T47D (cell line): ENCODE results near the gene BRD9.
"Not testable (repeated sequence)": the region's sequence is repeated elsewhere in the genome, so short reads cannot be mapped to it uniquely, and the experiment has no call there.

Source experiments
- DNase-seq, 2 experiments: peaks; one replicate each; pipeline versions ENCODE4 v3.0.0 to v3.0.0-alpha.2; 2011 to 2012; ENCODE audit warnings: low read depth in 1 of 2, low spot score in 1 of 2
- JUND ChIP-seq: IDR thresholded peaks from 2 replicates; pipeline ENCODE4 v1.6.1; 2012; ENCODE audit warnings: low read depth
- in situ Hi-C: cut with HindIII; loops from 2 replicates; pipeline ENCODE4 v1.10.0; 2016; ENCODE audit warnings: low sequenced_read_pairs, low pct_unique_long_range_greater_than_20kb

BRD9 gene

GRCh38 chr5:843371-843770, 49.2 kb downstream of the BRD9 start:
- in situ Hi-C loops, DNase-seq: not testable (repeated sequence)

- in situ Hi-C loops, DNase-seq: not testable (repeated sequence)
These were observed 50.0 kb downstream of the BRD9 start for GRCh38 chr5:842402-843221.

GRCh38 chr5:841531-842401, 50.8 kb downstream of the BRD9 start:
- DNase-seq, in situ Hi-C loops: not testable (repeated sequence)

GRCh38 chr5:840974-841435, 51.6 kb downstream of the BRD9 start:
- in situ Hi-C loops, DNase-seq: not testable (repeated sequence)

- DNase-seq, in situ Hi-C loops: not testable (repeated sequence)
These were observed 52.3 kb downstream of the BRD9 start for GRCh38 chr5:840118-840973.

GRCh38 chr5:838431-838851, 54.2 kb downstream of the BRD9 start:
- in situ Hi-C loops: not testable (repeated sequence)
- peak in 1 of 2 experiments; percentile 33 for DNase-seq

- in situ Hi-C loops: not testable (repeated sequence)
These were observed 54.9 kb downstream of the BRD9 start for GRCh38 chr5:837621-838121.

GRCh38 chr5:835933-836612, 56.5 kb downstream of the BRD9 start:
- in situ Hi-C loops, DNase-seq: not testable (repeated sequence)

More at GRCh38 chr5:837621-838121, 54.9 kb downstream of the BRD9 start:
- DNase-seq: not testable (repeated sequence)

- in situ Hi-C loops, DNase-seq: not testable (repeated sequence)
These were observed 58.6 kb downstream of the BRD9 start for GRCh38 chr5:834013-834412.

GRCh38 chr5:828194-828593, 64.4 kb downstream of the BRD9 start:
- DNase-seq, in situ Hi-C loops: not testable (repeated sequence)

- peak in 1 of 2 experiments; percentile 85 for DNase-seq
- in situ Hi-C loops: not testable (repeated sequence)
These were observed 67.1 kb downstream of the BRD9 start for GRCh38 chr5:825544-825943.

- peak in 1 of 2 experiments; percentile 72 for DNase-seq
- TF ChIP-seq JUND: no peak
- in situ Hi-C loops: no loop called here
These were observed 71.1 kb downstream of the BRD9 start for GRCh38 chr5:821504-821903.
